ENCODE results near the gene USP24.

GRCh38 chr1:55043011-55043410 lies 172.2 kb downstream of the USP24 start:
- TF ChIP-seq SPI1 (IDR thresholded peaks at IDR 0.05; ENCODE audit: low read depth, low read length): no peak
- TF ChIP-seq POLR2A (IDR thresholded peaks at IDR 0.05; ENCODE audit: low read depth, low read length): no peak
